Cerebellar cortex (tissue), 1 donor: Measurements from ENCODE around the gene PLXNA1.

Experiments used
- DNase-seq: peaks from one replicate; pipeline ENCODE4 v3.0.0-alpha.2; 2015; ENCODE audit warnings: low spot score

Gene PLXNA1

DNA sequence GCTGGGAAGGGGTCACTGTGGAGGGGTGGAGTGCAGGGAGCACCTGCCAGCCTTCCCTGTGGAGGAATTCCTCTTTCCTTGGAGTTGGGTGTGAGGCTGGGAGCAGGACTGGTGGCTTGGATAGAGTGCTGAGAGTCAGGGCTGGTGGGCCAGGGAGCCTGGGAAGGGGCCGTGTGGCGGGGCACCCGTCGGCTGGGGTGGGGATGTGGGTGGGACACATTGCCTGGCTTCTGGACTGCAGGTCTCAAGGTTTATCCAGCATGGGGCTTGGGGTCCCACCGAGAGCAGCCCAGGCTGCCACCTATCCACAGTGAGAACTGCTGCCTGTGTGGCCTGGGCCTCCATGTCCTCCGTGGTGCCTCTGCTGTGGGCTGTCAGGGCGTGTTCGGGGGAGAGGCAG is 4.7 kb downstream of the PLXNA1 start:
- no peak for DNase-seq

GRCh38 chr3:126988451-126989021 is 5.6 kb downstream of the PLXNA1 start:
- DNase-seq, result no peak

DNA sequence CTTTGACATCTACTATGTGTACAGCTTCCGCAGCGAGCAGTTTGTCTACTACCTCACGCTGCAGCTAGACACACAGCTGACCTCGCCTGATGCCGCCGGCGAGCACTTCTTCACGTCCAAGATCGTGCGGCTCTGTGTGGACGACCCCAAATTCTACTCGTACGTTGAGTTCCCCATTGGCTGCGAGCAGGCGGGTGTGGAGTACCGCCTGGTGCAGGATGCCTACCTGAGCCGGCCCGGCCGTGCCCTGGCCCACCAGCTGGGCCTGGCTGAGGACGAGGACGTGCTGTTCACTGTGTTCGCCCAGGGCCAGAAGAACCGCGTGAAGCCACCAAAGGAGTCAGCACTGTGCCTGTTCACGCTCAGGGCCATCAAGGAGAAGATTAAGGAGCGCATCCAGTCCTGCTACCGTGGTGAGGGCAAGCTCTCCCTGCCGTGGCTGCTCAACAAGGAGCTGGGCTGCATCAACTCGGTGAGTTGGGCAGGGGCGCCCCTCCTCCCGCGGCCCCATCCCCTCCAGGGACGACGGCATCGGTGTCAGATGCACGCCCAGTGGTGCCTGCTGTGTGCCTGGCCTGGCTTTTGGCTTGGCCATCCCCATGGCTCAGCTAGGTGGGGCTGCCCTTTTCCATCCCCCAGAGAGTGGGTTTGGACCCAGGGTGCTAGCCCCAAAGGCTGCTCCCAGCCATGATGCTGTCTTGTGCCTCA is 6.6 kb downstream of the PLXNA1 start:
- no peak for DNase-seq

DNA sequence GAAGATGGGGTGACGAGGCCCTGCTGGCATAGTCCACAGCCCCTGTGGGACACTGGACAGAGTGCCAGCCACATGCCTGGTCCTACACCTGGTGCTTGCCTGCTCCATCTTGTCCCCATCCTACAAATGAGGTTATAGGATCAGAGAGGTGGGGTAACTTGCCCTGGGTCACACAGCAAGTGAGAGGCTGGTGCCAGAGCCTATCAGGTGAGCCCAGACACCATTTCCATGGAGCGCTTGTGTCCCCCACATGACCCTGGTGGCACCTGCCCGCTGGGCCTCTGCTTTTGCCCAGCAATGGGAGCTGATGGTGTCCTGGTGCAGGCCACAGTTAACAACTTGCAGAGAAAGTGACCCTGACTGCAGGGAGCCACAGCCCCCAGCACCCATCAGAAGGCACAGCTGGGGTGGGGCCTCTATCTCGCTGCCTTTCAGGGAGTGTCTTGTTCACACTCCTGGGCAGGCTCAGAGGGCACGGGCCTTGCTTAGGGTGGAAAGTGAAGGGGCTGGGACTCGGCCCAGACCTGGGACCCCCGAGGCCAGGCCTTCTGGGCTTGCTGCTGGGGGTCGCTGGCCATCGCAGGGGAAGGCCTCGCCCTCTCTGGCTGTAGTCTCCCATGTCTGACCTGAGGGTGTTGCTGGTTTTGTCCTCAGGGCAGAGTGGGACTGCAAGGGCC is 7.2 kb downstream of the PLXNA1 start:
- no peak for DNase-seq

DNA sequence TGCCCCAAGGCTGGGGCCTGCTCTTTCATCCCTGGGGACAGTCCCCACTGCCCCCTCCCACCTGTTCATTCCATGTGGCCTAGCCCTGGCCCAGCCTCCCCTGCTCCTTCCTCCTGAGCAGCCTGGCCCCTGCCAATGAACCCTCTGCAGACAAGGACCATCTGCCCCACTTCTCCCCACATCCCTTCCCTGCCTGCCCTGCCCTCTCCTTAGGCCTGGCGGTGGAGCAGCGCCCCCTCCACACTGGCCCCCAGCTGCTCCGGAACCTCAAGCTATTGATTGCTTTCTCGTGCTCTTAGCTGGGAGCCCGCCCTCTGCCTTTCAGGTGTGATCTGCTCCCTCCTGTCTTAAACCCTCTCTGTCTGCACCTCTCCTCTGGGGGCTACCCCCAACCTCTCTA is 8.0 kb downstream of the PLXNA1 start:
- no peak for DNase-seq

DNA sequence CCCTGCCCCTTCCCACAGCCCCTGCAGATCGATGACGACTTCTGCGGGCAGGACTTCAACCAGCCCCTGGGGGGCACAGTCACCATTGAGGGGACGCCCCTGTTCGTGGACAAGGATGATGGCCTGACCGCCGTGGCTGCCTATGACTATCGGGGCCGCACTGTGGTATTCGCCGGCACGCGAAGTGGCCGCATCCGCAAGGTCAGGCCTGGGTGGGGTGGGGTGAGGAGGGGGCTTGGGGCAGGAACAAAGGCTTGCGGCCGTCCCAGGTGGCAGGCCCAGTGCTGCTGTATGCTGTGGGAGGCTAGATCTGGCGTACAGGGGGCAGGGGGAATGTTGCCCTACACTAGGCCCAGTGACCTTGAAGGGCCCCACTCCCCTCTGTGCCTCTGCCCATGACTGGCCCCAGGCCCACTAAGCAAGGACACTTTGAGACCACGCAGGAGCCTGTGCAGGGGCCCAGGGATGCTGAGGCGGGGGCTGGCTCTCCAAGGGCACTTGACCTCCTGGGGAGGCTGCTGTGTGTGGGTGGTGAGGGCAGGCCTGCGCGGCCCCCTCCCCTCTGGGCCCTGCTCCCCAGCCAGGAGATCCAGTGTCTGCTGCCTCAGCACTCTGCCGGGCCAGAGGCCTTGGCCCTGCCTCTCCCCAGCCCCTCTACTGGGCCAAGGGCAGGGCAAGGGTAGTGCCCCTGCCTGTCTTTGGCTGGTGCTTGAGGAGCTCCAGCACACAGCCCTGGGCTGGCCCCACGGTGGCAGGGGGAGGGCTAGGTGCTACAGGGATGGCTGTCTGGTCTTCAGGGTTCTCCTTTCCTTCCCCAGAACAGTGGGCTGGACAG is 8.7 kb downstream of the PLXNA1 start:
- no peak for DNase-seq

GRCh38 chr3:126992216-126992615 is 9.3 kb downstream of the PLXNA1 start:
- no peak for DNase-seq

DNA sequence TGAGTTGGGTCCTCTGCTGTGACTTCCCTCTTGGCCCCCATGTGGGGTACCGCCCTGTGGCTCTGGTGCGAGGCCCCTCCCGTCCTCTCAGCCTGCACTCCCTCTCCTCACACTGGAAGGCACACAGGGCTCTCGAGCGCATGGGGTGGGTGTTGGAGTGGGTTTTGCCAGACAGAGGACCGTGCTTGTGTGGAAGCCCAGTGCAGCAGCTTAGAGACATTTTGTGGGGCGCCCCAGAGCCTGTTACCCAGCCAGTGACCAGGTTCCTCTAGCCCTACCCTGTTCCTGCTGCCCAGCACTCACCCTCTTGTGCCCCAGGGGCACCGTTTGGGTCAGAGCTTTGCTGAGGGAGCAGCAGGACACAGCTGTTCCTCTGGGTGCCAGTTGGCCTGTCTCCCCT is 9.9 kb downstream of the PLXNA1 start:
- no peak for DNase-seq

- DNase-seq, result no peak
Observed at GRCh38 chr3:126993436-126993835, 10.5 kb downstream of the PLXNA1 start.

DNA sequence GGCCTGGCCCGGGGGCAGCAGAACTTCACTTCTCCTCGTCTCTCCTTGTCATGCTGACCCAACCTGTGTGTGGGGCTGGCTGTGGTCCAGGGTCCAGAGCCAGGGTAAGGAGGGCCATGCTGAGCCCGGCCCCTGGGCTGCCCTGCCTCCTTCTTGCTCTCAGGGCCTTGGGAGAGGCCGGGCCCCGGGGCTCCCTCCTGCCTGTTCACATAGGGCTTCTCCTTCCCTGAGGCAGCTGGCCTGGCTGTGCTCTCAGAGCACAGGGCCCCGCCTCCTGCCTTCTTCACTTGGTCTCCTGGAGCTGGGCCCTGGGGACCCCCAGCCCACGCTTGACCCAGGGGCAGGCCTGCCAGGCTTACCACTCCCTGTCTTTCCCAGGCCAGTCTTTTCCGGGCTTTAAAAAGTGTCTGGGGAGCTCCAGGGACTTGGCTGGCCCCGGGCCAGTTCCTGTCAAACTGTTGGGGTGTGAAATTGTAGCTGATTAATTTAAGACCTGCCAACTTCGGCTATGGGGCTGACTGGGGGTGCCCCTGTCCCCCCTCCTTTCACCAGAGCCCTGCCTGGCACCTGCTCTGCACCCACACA is 11.8 kb downstream of the PLXNA1 start:
- DNase-seq, result peak; percentile 29

GRCh38 chr3:126995254-126995780 is 12.4 kb downstream of the PLXNA1 start:
- DNase-seq, result no peak

DNA sequence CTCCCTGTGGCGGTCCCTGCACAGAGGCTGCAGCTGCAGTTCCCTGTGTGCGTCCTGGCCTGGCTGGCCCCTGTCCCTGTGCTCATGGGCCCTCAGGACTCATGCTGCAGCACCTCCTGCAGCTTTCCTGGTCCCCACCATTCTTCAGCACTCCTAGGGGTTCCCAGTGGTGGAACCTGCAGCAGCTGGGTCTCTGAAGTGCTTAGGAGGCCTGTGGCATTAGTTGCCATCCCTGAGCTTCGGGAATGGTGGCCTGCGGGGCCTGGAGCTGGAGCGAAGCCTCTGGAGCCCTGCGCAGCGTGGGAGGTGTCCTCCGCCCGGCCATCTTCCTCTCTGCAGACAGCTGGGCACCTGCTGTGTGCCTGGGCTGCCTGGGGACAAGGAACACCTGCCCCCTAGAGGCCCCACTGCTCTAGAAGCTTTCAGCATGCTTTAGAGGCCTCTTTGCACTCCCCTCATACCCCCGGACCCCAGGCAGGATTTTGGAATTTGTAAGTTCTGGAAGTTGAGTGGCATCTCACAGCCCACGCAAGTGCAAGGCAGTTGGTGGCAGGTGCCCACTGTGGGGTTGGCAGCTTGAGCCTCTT is 13.1 kb downstream of the PLXNA1 start:
- DNase-seq, result no peak

DNA sequence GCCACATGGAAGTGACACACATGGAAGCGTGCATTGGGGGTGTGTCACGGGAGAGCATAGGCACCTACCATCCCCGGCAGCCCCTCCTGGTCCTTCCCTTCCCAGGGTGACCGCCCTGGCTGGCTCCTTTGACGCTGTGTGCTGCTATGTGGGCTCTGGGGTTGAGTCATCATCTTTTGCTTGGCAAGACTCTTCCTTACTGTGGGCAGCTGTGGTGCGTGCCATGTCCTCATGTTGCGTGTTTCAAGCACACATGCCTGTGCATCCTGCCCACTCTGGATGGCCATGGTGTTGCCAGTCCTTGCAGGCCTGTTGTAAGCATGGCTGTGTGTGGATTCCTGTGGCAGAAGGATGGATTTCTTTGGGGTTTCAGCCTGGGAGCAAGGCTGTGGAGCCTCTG is 14.0 kb downstream of the PLXNA1 start:
- no peak for DNase-seq

DNA sequence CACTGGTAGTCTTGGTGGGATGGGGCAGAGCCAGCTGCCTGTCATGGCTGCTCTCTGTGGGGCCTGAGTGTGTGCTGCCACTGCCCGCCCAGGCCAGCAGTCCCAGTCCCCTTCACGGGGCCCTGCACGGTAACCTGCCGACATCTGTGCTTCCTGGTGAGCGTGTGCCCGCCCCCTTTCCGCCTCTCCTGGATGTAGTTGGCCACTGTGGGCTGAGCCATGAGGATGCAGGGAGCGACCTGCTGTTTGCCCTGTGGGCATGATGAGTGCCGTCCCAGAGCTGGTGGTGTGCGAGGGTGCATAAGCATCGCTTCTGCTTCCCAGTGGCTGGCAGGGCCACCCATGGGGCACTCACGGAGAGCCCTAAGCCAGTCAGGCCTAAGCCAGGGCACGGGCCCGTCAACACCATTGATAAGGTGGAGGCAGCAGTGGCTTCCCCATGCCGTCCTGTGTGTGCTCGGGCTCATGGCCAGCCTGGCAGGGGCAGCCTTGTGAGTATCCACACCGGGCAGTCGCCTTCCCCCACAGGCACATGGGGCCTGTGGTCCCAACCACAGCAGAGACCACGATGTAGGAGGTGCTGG is 14.6 kb downstream of the PLXNA1 start:
- DNase-seq, result no peak

- no peak for DNase-seq
Observed at GRCh38 chr3:126998320-126998719, 15.4 kb downstream of the PLXNA1 start.

DNA sequence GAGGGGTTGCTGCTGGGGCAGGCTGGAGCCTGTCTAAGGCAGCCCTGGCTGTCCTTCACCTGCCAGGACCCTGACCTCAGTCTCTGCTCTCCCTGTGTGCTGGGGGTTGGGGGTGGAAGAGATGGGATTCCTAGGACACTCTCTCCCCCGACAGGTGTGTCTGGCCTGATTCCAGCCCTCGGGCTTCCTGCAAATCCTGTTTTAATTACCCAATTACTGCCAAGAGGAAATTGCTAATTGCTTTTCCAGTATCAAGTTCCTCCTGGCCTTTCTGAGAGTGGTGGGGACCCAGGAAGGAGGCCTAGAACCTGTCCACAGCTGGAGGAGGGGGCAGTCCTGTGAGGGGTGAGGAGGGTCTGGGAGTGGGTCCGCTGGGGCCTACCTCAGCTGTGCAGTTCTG is 15.8 kb downstream of the PLXNA1 start:
- no peak for DNase-seq

- no peak for DNase-seq
Observed at GRCh38 chr3:126999383-126999782, 16.5 kb downstream of the PLXNA1 start.

DNA sequence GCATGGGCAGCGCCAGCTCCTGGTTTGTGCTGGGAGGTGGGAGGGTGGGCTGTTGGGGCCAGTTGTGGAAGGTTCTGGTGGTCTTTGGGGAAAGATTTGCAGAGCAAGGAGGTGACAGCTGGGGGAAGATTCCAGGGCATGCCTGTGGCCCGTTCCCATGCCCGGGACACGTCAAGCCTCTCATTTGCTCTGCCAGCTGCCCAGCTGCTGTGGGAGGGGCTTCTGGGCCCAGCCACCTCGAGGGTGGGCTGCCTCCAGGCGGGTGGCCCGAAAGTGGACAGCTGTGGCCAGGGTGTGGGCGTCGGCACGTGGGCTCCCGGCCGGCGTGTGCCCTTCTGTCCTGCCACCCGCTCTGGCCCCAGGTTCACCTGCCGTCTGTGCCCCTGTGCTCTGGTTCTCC is 17.2 kb downstream of the PLXNA1 start:
- DNase-seq, result no peak

DNA sequence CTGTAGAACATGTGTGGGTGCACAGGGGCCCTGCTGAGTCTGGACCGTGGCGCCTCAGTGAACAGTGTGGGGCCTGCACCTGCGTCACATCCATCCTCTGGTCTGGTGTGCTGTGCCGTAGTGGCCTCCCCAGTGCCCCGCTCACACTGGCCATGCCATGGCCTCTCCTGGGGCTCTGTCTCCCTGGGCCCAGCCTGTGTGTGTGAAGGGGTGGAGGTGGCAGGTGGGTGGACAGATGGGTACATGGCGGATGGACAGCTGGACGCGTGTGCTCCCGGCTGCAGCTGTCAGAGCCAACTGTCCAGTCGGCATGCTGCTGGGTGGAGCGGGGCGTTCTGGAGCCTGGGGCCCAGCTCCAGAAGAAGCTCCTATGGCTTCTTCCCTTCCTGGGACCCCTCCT is 17.8 kb downstream of the PLXNA1 start:
- no peak for DNase-seq

GRCh38 chr3:127001486-127002194 is 18.7 kb downstream of the PLXNA1 start:
- DNase-seq, result no peak
